ENCODE measurements around the gene CALY. TPM values are rescaled to one million over a fixed set of nuclear protein-coding genes. Genes with fewer than 3 reads are reported as not detected.

Gene CALY
- total and polyA plus RNA-seq, 2 experiments from 2014 or later: 12.3 to 16.3 TPM

GRCh38 chr10:133349577-133350011 is 12.9 kb upstream of the CALY start:
- Histone ChIP-seq H3K27ac (no peak overlapping the region), H3K27me3 (no peaks in the 10 kb centered on the region), H3K9me3 (ENCODE audit: low read depth) (no peaks in the 10 kb centered on the region), H3K4me3 (no peak overlapping the region), H3K36me3 (no peaks in the 10 kb centered on the region), H3K4me1 (ENCODE audit: low read depth) (no peaks in the 10 kb centered on the region)
- no peak for DNase-seq (ENCODE audit: low read depth in 1 of 2, low spot score in 1 of 2)
- TF ChIP-seq CTCF (IDR thresholded peaks at IDR 0.05; ENCODE audit: low read depth, low read length): no peak

- no peak for TF ChIP-seq CTCF (IDR thresholded peaks at IDR 0.05; ENCODE audit: low read depth, low read length)
Measured at GRCh38 chr10:133349160-133349568, 12.5 kb upstream of the CALY start.

GRCh38 chr10:133347710-133348517 is 11.2 kb upstream of the CALY start:
- no peak for TF ChIP-seq CTCF (IDR thresholded peaks at IDR 0.05; ENCODE audit: low read depth, low read length)
- DNase-seq (ENCODE audit: low read depth in 1 of 2, low spot score in 1 of 2): no peak

More at GRCh38 chr10:133349160-133349568, 12.5 kb upstream of the CALY start:
- Histone ChIP-seq H3K9me3 (ENCODE audit: low read depth) (no peaks in the 10 kb centered on the region), H3K27ac (no peak overlapping the region), H3K4me1 (ENCODE audit: low read depth) (no peaks in the 10 kb centered on the region), H3K4me3 (no peak overlapping the region), H3K27me3 (no peaks in the 10 kb centered on the region), H3K36me3 (no peaks in the 10 kb centered on the region)
- DNase-seq (ENCODE audit: low read depth in 1 of 2, low spot score in 1 of 2): no peak

GRCh38 chr10:133346413-133346812 is 9.7 kb upstream of the CALY start:
- Histone ChIP-seq H3K4me3 (no peak overlapping the region), H3K27ac (no peak overlapping the region), H3K9me3 (ENCODE audit: low read depth) (no peaks in the 10 kb centered on the region), H3K36me3 (no peaks in the 10 kb centered on the region), H3K27me3 (no peaks in the 10 kb centered on the region), H3K4me1 (ENCODE audit: low read depth) (no peaks in the 10 kb centered on the region)
- no peak for DNase-seq (ENCODE audit: low read depth in 1 of 2, low spot score in 1 of 2)
- TF ChIP-seq CTCF (IDR thresholded peaks at IDR 0.05; ENCODE audit: low read depth, low read length): no peak

More at GRCh38 chr10:133347710-133348517, 11.2 kb upstream of the CALY start:
- H3K36me3 ChIP-seq: no peaks in the 10 kb centered on the region
- no peaks in the 10 kb centered on the region for H3K4me1 ChIP-seq (ENCODE audit: low read depth)
- no peaks in the 10 kb centered on the region for H3K9me3 ChIP-seq (ENCODE audit: low read depth)
- H3K27ac ChIP-seq: no peak overlapping the region
- no peaks in the 10 kb centered on the region for H3K27me3 ChIP-seq
- no peak overlapping the region for H3K4me3 ChIP-seq

GRCh38 chr10:133344236-133344635 is 7.5 kb upstream of the CALY start:
- TF ChIP-seq CTCF (IDR thresholded peaks at IDR 0.05; ENCODE audit: low read depth, low read length): no peak
- H3K27ac ChIP-seq: no peak overlapping the region
- no peak overlapping the region for H3K4me3 ChIP-seq
- no peaks in the 10 kb centered on the region for H3K9me3 ChIP-seq (ENCODE audit: low read depth)
- DNase-seq (ENCODE audit: low read depth in 1 of 2, low spot score in 1 of 2): no peak
- no peaks in the 10 kb centered on the region for H3K36me3 ChIP-seq
- H3K4me1 ChIP-seq (ENCODE audit: low read depth): no peaks in the 10 kb centered on the region
- H3K27me3 ChIP-seq: no peaks in the 10 kb centered on the region
